Activated T-helper 2 cell treated with anti-CD3 and anti-CD28 coated beads, Interferon-gamma antibody, Interleukin-2, Interleukin-4, amounts not matched to agents 10 μg/mL and 5 μg/mL and 100 μg/mL, durations not matched to agents 14 hours and 24 hours and 36 hours (primary cell): Measurements from ENCODE around the gene SLC4A3. TPM values are rescaled to one million over a fixed set of nuclear protein-coding genes. Genes with fewer than 3 reads are reported as not detected.
A peak's percentile ranks its signal among the peaks of the same experiment; 100 is the strongest.

Source experiments
- DNase-seq: peaks from one replicate; pipeline ENCODE4 v3.0.0; 2021; ENCODE audit warnings: low spot score
- H3K27ac Mint-ChIP-seq: one replicate; pipeline ENCODE4 v1.8.0; 2021; ENCODE audit warnings: mixed read lengths
- H3K27me3 Mint-ChIP-seq: one replicate; pipeline ENCODE4 v1.8.0; 2021; ENCODE audit warnings: low read depth, mixed read lengths
- H3K36me3 Mint-ChIP-seq: one replicate; pipeline ENCODE4 v1.8.0; 2021; ENCODE audit warnings: low read depth, mixed read lengths
- H3K4me1 Mint-ChIP-seq: one replicate; pipeline ENCODE4 v1.8.0; 2021; ENCODE audit warnings: low read depth, mixed read lengths
- H3K4me3 Mint-ChIP-seq: one replicate; pipeline ENCODE4 v1.8.0; 2021; ENCODE audit warnings: low read depth, mild to moderate bottlenecking, moderate library complexity, mixed read lengths
- H3K9me3 Mint-ChIP-seq: one replicate; pipeline ENCODE4 v1.8.0; 2021; ENCODE audit warnings: mixed read lengths
- intact Hi-C: fragments of 100-400 bp; cut with micrococcal nuclease; formaldehyde crosslinking; loops from one replicate; pipeline ENCODE4 v1.15.1; 2023
- total RNA-seq: library from RNA; stranded (reverse); gene quantifications from 2 replicates; pipeline ENCODE4 v1.2.3, GENCODE V29; 2022

Gene SLC4A3
- total RNA-seq, 1 donor from 2014 or later: 0.14 TPM

DNA sequence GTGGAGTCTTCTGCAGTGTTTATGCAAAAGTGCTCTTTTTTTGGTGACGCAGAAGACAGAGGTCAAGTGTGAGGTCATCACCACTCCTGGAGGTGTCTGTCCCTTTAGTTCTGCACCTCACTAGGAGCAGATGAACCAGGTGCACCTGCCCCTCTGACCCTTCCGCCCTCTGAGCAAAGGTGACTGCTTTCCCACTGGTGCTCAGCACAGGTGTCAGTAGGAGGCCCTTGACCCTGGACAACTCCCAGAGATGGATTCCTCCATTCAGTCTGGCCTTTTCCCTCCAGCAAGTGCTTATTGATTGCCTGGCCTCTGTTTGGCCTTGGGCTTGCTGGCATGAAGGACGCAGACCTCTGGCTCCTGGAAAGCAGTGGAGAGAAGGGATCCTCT is 8.7 kb upstream of the SLC4A3 start:
- no peaks in the 10 kb centered on the region for H3K9me3 Mint-ChIP-seq
- H3K27ac Mint-ChIP-seq: peak overlapping the region; percentile 48
- H3K4me1 Mint-ChIP-seq: no peaks in the 10 kb centered on the region
- intact Hi-C loops: no loop called here
- H3K27me3 Mint-ChIP-seq: peaks cover 6% of the 10 kb centered on the region
- no peak overlapping the region for H3K4me3 Mint-ChIP-seq
- peaks cover 12% of the 10 kb centered on the region for H3K36me3 Mint-ChIP-seq
- no peak for DNase-seq

DNA sequence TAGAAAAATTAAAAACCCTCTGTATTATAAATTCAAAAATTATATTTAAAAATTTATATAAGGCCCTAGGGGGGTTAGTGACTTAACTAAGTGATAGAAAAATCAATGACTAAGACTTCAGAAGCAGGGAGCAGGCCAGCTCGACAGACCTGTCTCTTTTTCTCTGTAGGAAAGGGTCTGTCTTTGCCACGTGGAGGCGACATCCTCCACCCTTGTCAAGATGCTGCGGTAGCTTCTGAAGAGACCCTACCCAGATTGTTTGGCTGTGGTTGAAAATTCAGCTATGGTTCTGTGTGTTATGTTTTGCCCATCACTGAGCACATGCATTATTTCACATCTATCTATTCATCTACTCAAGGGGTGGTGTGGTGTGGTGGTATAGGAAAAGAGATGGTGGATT is 8.2 kb upstream of the SLC4A3 start:
- intact Hi-C loops: no loop called here
- Mint-ChIP-seq H3K4me1 (no peaks in the 10 kb centered on the region), H3K36me3 (peaks cover 12% of the 10 kb centered on the region), H3K27me3 (peaks cover 10% of the 10 kb centered on the region), H3K9me3 (no peaks in the 10 kb centered on the region), H3K27ac (no peak overlapping the region), H3K4me3 (no peak overlapping the region)
- no peak for DNase-seq

DNA sequence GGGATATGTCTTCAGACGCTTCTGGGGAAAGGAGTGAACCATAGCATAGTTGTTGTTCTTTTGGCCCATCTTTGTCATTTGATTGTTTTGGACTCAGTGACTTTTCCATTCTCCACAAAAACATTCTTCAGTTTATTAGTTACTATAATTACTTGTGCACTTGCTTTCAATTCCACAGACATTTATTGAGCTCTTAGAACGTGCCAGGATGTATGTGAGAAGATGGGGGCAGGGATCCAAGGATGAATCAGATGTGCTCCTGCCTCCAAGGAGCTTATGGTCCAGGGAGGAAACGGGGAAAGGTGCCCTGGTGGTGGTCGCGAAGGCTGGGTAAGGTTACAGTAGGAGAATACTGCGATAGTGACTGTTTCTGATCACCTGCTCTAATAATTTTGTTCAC is 6.9 kb upstream of the SLC4A3 start:
- Mint-ChIP-seq H3K4me3 (no peak overlapping the region), H3K27me3 (peaks cover 18% of the 10 kb centered on the region), H3K36me3 (peaks cover 3% of the 10 kb centered on the region), H3K9me3 (no peaks in the 10 kb centered on the region), H3K27ac (no peak overlapping the region), H3K4me1 (no peaks in the 10 kb centered on the region)
- intact Hi-C loops: no loop called here
- DNase-seq: no peak

DNA sequence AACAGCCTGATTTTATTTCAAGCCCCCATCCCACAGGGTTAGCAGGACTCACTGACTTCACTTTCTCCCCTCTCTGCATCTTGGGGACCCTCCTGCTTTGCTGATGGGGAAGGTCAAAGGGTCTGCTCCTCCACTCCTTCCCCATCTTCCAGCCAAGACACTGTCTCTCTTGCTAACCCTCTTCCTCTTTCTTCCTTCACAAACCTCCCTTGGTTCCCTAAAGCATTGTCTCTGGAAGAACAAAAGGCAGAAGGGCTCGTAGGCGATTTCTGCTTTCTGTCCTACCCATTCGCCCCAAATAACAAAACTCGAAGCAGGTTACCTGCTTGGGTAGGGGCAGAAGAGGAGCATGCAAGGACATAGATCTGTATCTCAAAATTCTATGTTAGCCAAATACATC is 5.5 kb upstream of the SLC4A3 start:
- Mint-ChIP-seq H3K27ac (no peak overlapping the region), H3K9me3 (no peaks in the 10 kb centered on the region), H3K27me3 (peaks cover 26% of the 10 kb centered on the region), H3K36me3 (no peaks in the 10 kb centered on the region), H3K4me3 (no peak overlapping the region), H3K4me1 (no peaks in the 10 kb centered on the region)
- intact Hi-C loops: no loop called here
- DNase-seq: no peak

DNA sequence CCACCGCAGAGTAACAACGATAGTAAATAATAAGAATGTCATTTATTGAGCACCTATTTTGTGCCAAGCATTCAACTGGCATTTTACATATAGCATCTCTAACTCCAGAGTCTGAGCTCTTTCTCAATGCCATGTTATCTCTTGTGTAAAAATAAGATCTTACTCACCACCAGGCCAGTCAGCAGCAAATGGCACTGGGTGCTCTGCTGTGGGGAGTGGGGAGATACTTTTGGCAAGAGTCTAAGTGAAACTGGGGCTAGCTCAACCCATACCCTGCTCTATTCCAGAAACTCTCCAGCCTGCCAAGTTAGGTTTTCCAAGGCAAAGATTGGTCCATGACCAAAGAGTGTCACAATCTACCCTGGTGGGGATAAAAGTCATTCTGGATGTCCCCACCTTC is 5.0 kb upstream of the SLC4A3 start:
- Mint-ChIP-seq H3K4me3 (no peak overlapping the region), H3K36me3 (no peaks in the 10 kb centered on the region), H3K27ac (no peak overlapping the region), H3K4me1 (no peaks in the 10 kb centered on the region), H3K9me3 (no peaks in the 10 kb centered on the region), H3K27me3 (peaks cover 28% of the 10 kb centered on the region)
- no peak for DNase-seq
- intact Hi-C loops: no loop called here

DNA sequence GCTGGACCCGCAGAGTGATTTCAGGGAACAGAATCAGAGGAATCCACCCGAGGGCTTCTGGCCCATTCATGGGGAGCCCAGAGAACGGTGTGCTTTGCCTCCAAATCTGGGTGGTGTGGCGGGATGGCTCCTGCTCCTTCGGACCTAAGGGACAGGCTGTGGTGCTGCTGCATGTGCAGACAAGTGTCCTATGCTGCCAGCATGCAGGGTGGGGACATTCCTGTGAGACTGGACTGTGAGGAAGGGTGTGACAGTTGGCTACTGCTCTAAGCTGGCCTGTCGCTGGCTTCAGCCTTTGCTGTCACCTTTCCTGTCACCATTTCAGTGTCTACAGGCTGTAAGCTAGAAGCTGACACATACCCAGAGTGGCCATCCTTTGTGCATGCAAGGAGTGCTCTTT is 2.9 kb upstream of the SLC4A3 start:
- Mint-ChIP-seq H3K4me1 (no peaks in the 10 kb centered on the region), H3K9me3 (no peaks in the 10 kb centered on the region), H3K36me3 (no peaks in the 10 kb centered on the region), H3K27me3 (peaks cover 33% of the 10 kb centered on the region), H3K27ac (no peak overlapping the region), H3K4me3 (no peak overlapping the region)
- no peak for DNase-seq
- intact Hi-C loops: no loop called here

DNA sequence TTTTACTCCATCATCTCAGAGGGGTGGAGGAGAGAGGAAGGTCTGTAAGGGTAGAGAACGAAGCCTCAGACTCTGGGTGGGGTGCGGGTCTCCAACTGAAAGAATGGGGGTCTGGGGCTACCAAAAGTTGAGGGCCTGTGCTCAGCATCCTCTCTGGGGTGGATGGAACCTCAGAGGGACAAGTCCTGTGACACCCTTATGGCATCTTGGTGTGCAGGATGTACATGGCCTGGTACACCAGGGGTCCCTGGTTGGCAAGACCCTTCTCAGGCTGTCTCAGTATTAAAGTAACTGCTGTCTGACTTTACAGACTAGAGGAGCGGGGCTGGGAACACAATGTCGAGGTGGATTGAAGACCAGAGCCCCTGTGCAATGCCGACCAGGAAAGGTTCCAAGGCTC is 2.3 kb upstream of the SLC4A3 start:
- intact Hi-C loops: no loop called here
- Mint-ChIP-seq H3K27me3 (peaks cover 33% of the 10 kb centered on the region), H3K9me3 (no peaks in the 10 kb centered on the region), H3K4me3 (no peak overlapping the region), H3K4me1 (no peaks in the 10 kb centered on the region), H3K27ac (no peak overlapping the region), H3K36me3 (no peaks in the 10 kb centered on the region)
- DNase-seq: no peak

DNA sequence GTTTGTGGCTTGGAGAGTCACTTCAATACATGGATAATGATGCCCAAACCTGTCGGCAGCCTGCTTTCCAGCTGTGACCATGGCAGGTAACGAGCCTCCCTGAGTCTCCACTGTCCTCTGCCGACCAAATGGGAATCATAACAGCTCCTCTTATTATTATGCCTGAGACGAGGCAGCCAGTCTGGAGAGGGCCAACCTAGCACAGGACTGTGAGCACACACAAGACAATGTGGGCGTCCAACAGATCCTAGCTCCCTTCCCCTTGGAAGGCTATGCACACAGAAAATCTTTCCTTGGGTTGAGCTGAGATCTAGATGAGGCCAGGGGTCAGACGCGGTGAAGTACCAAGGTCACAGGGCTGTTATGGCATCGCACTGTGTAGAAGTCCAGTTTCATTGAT is 890 bp upstream of the SLC4A3 start:
- H3K36me3 Mint-ChIP-seq: no peaks in the 10 kb centered on the region
- no peaks in the 10 kb centered on the region for H3K9me3 Mint-ChIP-seq
- DNase-seq: no peak
- no peaks in the 10 kb centered on the region for H3K4me1 Mint-ChIP-seq
- H3K4me3 Mint-ChIP-seq: peak overlapping the region; percentile 44
- H3K27ac Mint-ChIP-seq: no peak overlapping the region
- peaks cover 33% of the 10 kb centered on the region for H3K27me3 Mint-ChIP-seq
- intact Hi-C loops: no loop called here

DNA sequence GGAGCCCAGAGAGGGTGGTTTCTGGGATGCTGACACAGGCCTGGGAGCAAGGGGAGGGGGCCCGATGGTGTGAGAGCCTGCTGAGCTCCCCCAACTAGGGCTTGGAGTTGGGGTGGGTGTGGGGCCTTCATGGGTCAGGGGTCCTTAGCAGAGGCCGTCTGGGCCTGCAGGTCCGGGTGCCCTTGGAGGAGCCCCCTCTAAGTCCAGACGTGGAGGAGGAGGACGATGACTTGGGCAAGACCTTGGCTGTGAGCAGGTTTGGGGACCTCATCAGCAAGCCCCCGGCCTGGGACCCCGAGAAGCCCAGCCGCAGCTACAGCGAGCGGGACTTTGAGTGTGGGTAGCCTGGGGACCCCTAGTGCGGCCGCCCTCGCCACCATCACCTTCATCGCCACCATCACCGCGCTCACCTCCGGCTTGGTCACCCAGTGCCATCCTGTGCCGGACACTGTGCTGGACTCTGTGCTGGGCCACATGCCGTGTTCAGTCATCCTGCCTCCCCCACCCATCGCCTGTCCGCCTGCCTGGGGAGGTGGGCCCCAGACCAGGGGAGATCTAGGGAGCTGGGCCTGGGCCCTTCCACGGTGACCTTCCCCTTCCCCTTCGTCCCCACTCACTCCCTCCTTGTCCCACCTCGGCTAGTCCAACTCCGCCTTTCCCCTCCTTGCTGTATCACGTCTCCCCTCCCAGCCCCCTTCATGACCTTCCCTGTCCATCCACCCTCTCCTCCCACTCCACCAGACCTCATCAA is 980 bp downstream of the SLC4A3 start:
- Mint-ChIP-seq H3K4me3 (peak overlapping the region; percentile 13), H3K9me3 (no peaks in the 10 kb centered on the region), H3K36me3 (no peaks in the 10 kb centered on the region), H3K27me3 (peaks cover 27% of the 10 kb centered on the region), H3K27ac (no peak overlapping the region), H3K4me1 (no peaks in the 10 kb centered on the region)
- intact Hi-C loops: no loop called here
- DNase-seq: no peak

DNA sequence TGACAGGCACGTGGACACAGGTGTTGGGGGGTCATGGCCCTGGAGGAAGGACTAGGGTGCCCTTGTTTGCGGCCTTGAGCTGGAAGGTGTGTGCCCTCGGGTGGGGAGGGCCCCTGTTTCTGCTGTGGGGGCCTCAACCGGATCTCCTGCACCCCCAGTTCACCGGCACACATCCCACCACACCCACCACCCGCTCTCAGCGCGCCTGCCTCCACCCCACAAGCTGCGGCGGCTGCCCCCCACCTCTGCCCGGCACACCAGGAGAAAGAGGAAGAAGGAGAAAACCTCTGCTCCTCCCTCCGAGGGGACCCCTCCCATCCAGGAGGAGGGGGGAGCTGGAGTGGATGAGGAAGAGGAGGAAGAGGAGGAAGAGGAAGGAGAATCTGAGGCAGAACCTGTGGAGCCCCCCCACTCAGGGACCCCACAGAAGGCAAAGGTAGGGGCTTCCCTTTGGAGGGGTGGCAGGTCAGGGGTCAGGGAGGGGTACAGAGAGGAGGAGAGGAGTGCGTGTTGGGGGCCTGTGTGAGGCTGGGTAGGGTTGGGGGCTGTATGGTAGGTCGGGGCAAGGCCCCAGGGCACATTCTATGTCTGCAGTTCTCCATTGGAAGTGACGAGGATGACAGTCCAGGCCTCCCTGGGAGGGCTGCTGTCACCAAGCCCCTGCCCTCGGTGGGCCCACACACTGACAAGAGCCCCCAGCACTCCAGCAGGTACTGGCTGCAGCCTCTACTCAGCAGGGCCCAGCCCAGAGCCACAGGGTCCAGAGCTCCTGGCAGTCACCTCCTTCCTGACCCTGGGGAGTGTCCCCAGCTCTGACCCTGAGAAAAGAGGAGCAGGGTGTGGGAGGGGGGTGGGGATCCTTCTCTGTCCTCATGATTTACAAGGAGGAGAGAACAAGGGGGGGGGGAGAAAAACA is 1.8 kb downstream of the SLC4A3 start:
- Mint-ChIP-seq H3K27ac (no peak overlapping the region), H3K4me3 (no peak overlapping the region), H3K36me3 (no peaks in the 10 kb centered on the region), H3K27me3 (peaks cover 22% of the 10 kb centered on the region), H3K4me1 (no peaks in the 10 kb centered on the region), H3K9me3 (no peaks in the 10 kb centered on the region)
- no peak for DNase-seq
- intact Hi-C loops: no loop called here

DNA sequence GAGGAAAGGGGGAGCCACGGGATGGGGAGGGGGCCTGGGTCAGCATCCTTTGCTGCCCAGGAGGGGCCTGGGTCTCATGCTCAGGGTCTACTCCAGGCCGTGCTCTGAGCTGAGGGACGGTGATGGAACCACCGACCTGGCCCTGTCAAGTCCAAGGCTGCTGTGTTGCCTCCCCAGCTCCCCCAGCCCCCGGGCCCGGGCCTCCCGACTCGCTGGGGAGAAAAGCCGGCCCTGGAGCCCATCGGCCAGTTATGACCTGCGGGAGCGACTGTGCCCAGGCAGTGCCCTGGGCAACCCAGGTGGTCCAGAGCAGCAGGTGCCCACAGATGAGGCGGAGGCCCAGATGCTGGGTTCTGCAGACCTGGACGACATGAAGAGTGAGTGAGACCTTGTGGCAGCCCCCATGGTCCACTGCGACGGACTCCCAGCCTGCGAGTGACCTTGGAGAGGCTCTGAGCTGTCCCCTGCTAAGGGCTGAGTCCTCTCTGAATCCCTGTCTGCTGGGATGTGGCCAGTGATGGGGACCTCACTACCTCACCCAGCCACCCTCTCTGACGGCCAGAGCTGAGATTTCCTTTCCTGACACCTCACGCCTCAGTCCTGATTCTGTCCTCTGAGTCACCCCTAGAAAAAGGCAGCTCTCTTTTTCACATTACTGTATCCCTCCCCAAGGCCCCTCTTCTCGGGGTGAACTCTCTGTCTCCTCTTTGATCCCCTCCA is 2.7 kb downstream of the SLC4A3 start:
- H3K27me3 Mint-ChIP-seq: peaks cover 15% of the 10 kb centered on the region
- intact Hi-C loops: no loop called here
- H3K9me3 Mint-ChIP-seq: no peaks in the 10 kb centered on the region
- H3K36me3 Mint-ChIP-seq: no peaks in the 10 kb centered on the region
- H3K4me3 Mint-ChIP-seq: no peak overlapping the region
- H3K27ac Mint-ChIP-seq: no peak overlapping the region
- H3K4me1 Mint-ChIP-seq: no peaks in the 10 kb centered on the region
- no peak for DNase-seq

DNA sequence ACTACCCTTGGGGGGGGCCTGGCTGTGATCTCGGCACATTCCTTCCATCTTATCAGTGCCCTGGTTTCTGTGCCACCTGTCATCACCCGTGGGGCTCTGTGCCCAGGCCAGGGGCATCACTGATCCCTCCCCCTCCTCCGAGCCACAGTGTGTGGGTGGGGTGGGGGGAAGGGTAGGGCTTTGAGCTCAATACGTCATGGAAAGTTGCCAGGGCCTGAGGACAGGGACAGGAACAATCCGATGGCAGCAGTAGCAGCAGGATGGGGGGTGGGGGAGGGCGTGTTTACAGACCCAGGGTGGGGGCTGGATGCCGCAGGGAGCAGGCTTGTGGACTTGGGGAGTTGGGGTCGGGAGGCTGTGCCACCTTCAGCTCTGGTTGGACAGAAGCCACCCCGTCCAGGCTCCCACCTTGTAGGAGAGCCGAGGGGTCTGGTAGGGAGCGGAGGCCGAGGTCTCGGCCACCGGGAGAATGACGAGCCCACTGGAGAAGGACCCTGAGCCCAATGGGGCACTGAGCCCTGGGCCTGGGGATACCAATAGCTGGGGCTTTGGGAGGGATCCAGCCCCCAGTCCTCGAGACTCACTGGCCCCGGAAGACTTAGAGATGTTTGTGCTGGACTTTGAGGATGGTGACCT is 3.5 kb downstream of the SLC4A3 start:
- Mint-ChIP-seq H3K27ac (no peak overlapping the region), H3K4me1 (no peaks in the 10 kb centered on the region), H3K9me3 (no peaks in the 10 kb centered on the region), H3K4me3 (no peak overlapping the region), H3K27me3 (peaks cover 15% of the 10 kb centered on the region), H3K36me3 (no peaks in the 10 kb centered on the region)
- intact Hi-C loops: no loop called here
- no peak for DNase-seq
